Trophoblast cell (in vitro differentiated cells and primary cell): Measurements from ENCODE around the gene CPSF4L.
A peak's percentile ranks its signal among the peaks of the same experiment; 100 is the strongest.

ENCODE experiments used
- DNase-seq, 2 donors: peaks; one replicate each; pipeline ENCODE4 v3.0.0-alpha.2; 2016
- H2AFZ ChIP-seq: 2 replicates; pipeline ENCODE4 v1.6.1; 2013; ENCODE audit warnings: low read length, moderate library complexity, mild to moderate bottlenecking; ENCODE audit not compliant: insufficient read depth, poor library complexity
- H2AK5ac ChIP-seq: 2 replicates; pipeline ENCODE4 v1.6.1; 2013; ENCODE audit warnings: mild to moderate bottlenecking, low read length
- H2BK120ac ChIP-seq: 2 replicates; pipeline ENCODE4 v1.6.1; 2013; ENCODE audit warnings: low read length, mild to moderate bottlenecking, moderate library complexity; ENCODE audit not compliant: insufficient read depth, poor library complexity
- H2BK12ac ChIP-seq: 2 replicates; pipeline ENCODE4 v1.6.1; 2013; ENCODE audit warnings: mild to moderate bottlenecking, low read length, moderate library complexity
- H2BK5ac ChIP-seq: 2 replicates; pipeline ENCODE4 v1.6.1; 2013; ENCODE audit warnings: low read length, low read depth, moderate library complexity, mild to moderate bottlenecking; ENCODE audit not compliant: poor library complexity
- H3K14ac ChIP-seq: 2 replicates; pipeline ENCODE4 v1.6.1; 2013; ENCODE audit warnings: mild to moderate bottlenecking, low read length
- H3K18ac ChIP-seq: 2 replicates; pipeline ENCODE4 v1.6.1; 2013; ENCODE audit warnings: mild to moderate bottlenecking, low read length
- H3K23ac ChIP-seq: 2 replicates; pipeline ENCODE4 v1.6.1; 2013; ENCODE audit warnings: low read length
- H3K27ac ChIP-seq: 2 replicates; pipeline ENCODE4 v1.5.1; 2013; ENCODE audit warnings: low read depth, mild to moderate bottlenecking, inconsistent platforms, low read length, moderate library complexity
- H3K27me3 ChIP-seq: 2 replicates; pipeline ENCODE4 v1.6.1; 2013; ENCODE audit warnings: inconsistent platforms, mild to moderate bottlenecking, low read length, moderate library complexity; ENCODE audit not compliant: insufficient read depth
- H3K36me3 ChIP-seq, 2 experiments: 1 replicate in 1 of 2; 2 replicates in 1 of 2; pipeline ENCODE4 v1.6.1; 2013; ENCODE audit warnings: low read length in 2 of 2, mild to moderate bottlenecking in 2 of 2, moderate library complexity in 1 of 2; ENCODE audit not compliant: insufficient read depth in 2 of 2, control insufficient read depth in 1 of 2
- H3K4ac ChIP-seq: 2 replicates; pipeline ENCODE4 v1.6.1; 2013; ENCODE audit warnings: low read depth, mild to moderate bottlenecking, low read length, moderate library complexity
- H3K4me1 ChIP-seq, 2 experiments: 1 replicate in 1 of 2; 2 replicates in 1 of 2; pipeline ENCODE4 v1.6.1; 2013; ENCODE audit warnings: low read length in 2 of 2, mild to moderate bottlenecking in 2 of 2, moderate library complexity in 1 of 2; ENCODE audit not compliant: insufficient read depth in 2 of 2, control insufficient read depth in 1 of 2
- H3K4me2 ChIP-seq: 2 replicates; pipeline ENCODE4 v1.6.1; 2013; ENCODE audit warnings: inconsistent platforms, mild to moderate bottlenecking, low read length, moderate library complexity
- H3K4me3 ChIP-seq: 2 replicates; pipeline ENCODE4 v1.5.1; 2013; ENCODE audit warnings: mild to moderate bottlenecking, low read depth, low read length, inconsistent platforms
- H3K79me1 ChIP-seq: one replicate; pipeline ENCODE4 v1.6.1; 2013; ENCODE audit warnings: low read length
- H3K79me2 ChIP-seq: 2 replicates; pipeline ENCODE4 v1.6.1; 2013; ENCODE audit warnings: low read length, mild to moderate bottlenecking; ENCODE audit not compliant: control insufficient read depth, insufficient read depth, poor library complexity
- H3K9ac ChIP-seq: 2 replicates; pipeline ENCODE4 v1.6.1; 2013; ENCODE audit warnings: mild to moderate bottlenecking, low read length
- H3K9me3 ChIP-seq: 2 replicates; pipeline ENCODE4 v1.6.1; 2013; ENCODE audit warnings: low read depth, mild to moderate bottlenecking, control low read depth, inconsistent platforms, low read length; ENCODE audit not compliant: insufficient read depth
- H4K12ac ChIP-seq: 2 replicates; pipeline ENCODE4 v1.6.1; 2013; ENCODE audit warnings: low read depth, mild to moderate bottlenecking, low read length, moderate library complexity
- H4K8ac ChIP-seq: 2 replicates; pipeline ENCODE4 v1.6.1; 2013; ENCODE audit warnings: low read depth, mild to moderate bottlenecking, low read length, moderate library complexity
- H4K91ac ChIP-seq: one replicate; pipeline ENCODE4 v1.6.1; 2013; ENCODE audit warnings: low read depth, mild to moderate bottlenecking, low read length, moderate library complexity
- WGBS: extraction: QIAGEN DNeasy Blood & Tissue Kit; methylation state at CpG from one replicate; pipeline ENCODE4 v1.1.7; 2013; ENCODE audit warnings: missing lambda C conversion rate; ENCODE audit not compliant: insufficient read length, insufficient coverage; ENCODE audit errors: extremely low coverage; 5-methylcytosine and 5-hydroxymethylcytosine counted together

CPSF4L gene

GRCh38 chr17:73284906-73285602, 23.4 kb upstream of the CPSF4L start:
- Histone ChIP-seq H2BK120ac (no peak overlapping the region), H3K9ac (no peak overlapping the region), H3K4ac (no peak overlapping the region), H4K91ac (no peak overlapping the region), H3K4me2 (no peak overlapping the region), H3K9me3 (peaks cover 2% of the 10 kb centered on the region), H3K79me2 (peaks cover 4% of the 10 kb centered on the region), H4K12ac (no peak overlapping the region), H3K18ac (peak overlapping the region; percentile 27), H2AFZ (no peak overlapping the region), H3K23ac (no peak overlapping the region), H3K14ac (no peak overlapping the region), H2BK5ac (no peak overlapping the region), H3K27ac (no peak overlapping the region), H3K79me1 (no peaks in the 10 kb centered on the region), H2BK12ac (no peak overlapping the region), H3K4me1 (peaks cover 14 to 19% of the 10 kb centered on the region in 2 experiments), H4K8ac (no peak overlapping the region), H2AK5ac (no peak overlapping the region), H3K4me3 (no peak overlapping the region), H3K36me3 (peaks cover 33 to 36% of the 10 kb centered on the region in 2 experiments), H3K27me3 (no peaks in the 10 kb centered on the region)
- no CpG with 5 or more reads among the region's 20 CpGs for WGBS
- DNase-seq, result no peak

- WGBS, result no CpG with 5 or more reads among the region's 8 CpGs
Measured at GRCh38 chr17:73284354-73284753, 22.7 kb upstream of the CPSF4L start.

GRCh38 chr17:73283841-73284282, 22.2 kb upstream of the CPSF4L start:
- no peak overlapping the region for H3K27ac ChIP-seq
- H3K79me2 ChIP-seq, result peaks cover 4% of the 10 kb centered on the region
- H3K4me3 ChIP-seq, result no peak overlapping the region
- no peak for DNase-seq
- no CpG with 5 or more reads among the region's 10 CpGs for WGBS
- no peak overlapping the region for H3K18ac ChIP-seq
- no peak overlapping the region for H4K91ac ChIP-seq
- no peak overlapping the region for H4K8ac ChIP-seq
- H2BK12ac ChIP-seq, result no peak overlapping the region
- H2BK5ac ChIP-seq, result peak overlapping the region; percentile 46
- H2BK120ac ChIP-seq, result no peak overlapping the region
- no peak overlapping the region for H3K4me2 ChIP-seq
- H3K9me3 ChIP-seq, result peaks cover 2% of the 10 kb centered on the region
- H3K14ac ChIP-seq, result no peak overlapping the region
- no peak overlapping the region for H4K12ac ChIP-seq
- H3K4me1 ChIP-seq, result peaks cover 11 to 17% of the 10 kb centered on the region in 2 experiments
- no peak overlapping the region for H3K23ac ChIP-seq
- no peak overlapping the region for H3K9ac ChIP-seq
- H3K4ac ChIP-seq, result no peak overlapping the region
- no peaks in the 10 kb centered on the region for H3K79me1 ChIP-seq
- H2AFZ ChIP-seq, result no peak overlapping the region
- no peaks in the 10 kb centered on the region for H3K27me3 ChIP-seq
- peaks cover 33 to 36% of the 10 kb centered on the region in 2 experiments for H3K36me3 ChIP-seq
- H2AK5ac ChIP-seq, result no peak overlapping the region

More at GRCh38 chr17:73284354-73284753, 22.7 kb upstream of the CPSF4L start:
- Histone ChIP-seq H3K36me3 (peaks cover 33 to 36% of the 10 kb centered on the region in 2 experiments), H3K27ac (no peak overlapping the region), H3K18ac (no peak overlapping the region), H2AFZ (no peak overlapping the region), H3K27me3 (no peaks in the 10 kb centered on the region), H4K12ac (no peak overlapping the region), H3K79me1 (no peaks in the 10 kb centered on the region), H3K4me3 (no peak overlapping the region), H4K91ac (no peak overlapping the region), H2AK5ac (no peak overlapping the region), H2BK12ac (no peak overlapping the region), H3K4me1 (peaks cover 11 to 17% of the 10 kb centered on the region in 2 experiments), H4K8ac (no peak overlapping the region), H3K14ac (no peak overlapping the region), H2BK5ac (no peak overlapping the region), H3K9me3 (peaks cover 2% of the 10 kb centered on the region), H3K9ac (no peak overlapping the region), H3K4ac (no peak overlapping the region), H3K79me2 (peaks cover 4% of the 10 kb centered on the region), H3K4me2 (no peak overlapping the region), H3K23ac (no peak overlapping the region), H2BK120ac (no peak overlapping the region)
- no peak for DNase-seq

GRCh38 chr17:73283250-73283649, 21.6 kb upstream of the CPSF4L start:
- no peaks in the 10 kb centered on the region for H3K27me3 ChIP-seq
- H3K79me1 ChIP-seq, result no peaks in the 10 kb centered on the region
- H3K4me1 ChIP-seq, result peaks cover 13 to 15% of the 10 kb centered on the region in 2 experiments
- H3K27ac ChIP-seq, result no peak overlapping the region
- no peak overlapping the region for H4K12ac ChIP-seq
- peaks cover 33 to 36% of the 10 kb centered on the region in 2 experiments for H3K36me3 ChIP-seq
- H2AK5ac ChIP-seq, result no peak overlapping the region
- H3K9ac ChIP-seq, result no peak overlapping the region
- peaks cover 2% of the 10 kb centered on the region for H3K9me3 ChIP-seq
- no peak for DNase-seq
- no peak overlapping the region for H3K4ac ChIP-seq
- no peak overlapping the region for H2BK12ac ChIP-seq
- H4K8ac ChIP-seq, result no peak overlapping the region
- no peak overlapping the region for H2AFZ ChIP-seq
- H3K79me2 ChIP-seq, result peaks cover 2% of the 10 kb centered on the region
- no CpG with 5 or more reads among the region's 5 CpGs for WGBS
- no peak overlapping the region for H3K4me3 ChIP-seq
- H4K91ac ChIP-seq, result no peak overlapping the region
- no peak overlapping the region for H2BK5ac ChIP-seq
- no peak overlapping the region for H3K4me2 ChIP-seq
- H3K23ac ChIP-seq, result no peak overlapping the region
- no peak overlapping the region for H3K14ac ChIP-seq
- no peak overlapping the region for H2BK120ac ChIP-seq
- H3K18ac ChIP-seq, result peak overlapping the region; percentile 69
